Tibial artery (tissue), 4 donors: ENCODE data around the gene TMEM238.

Source experiments
- DNase-seq, 2 donors: peaks; one replicate each; pipeline ENCODE4 v3.0.0-alpha.2; 2019
- H3K27ac ChIP-seq, 2 donors: fragments of 200-600 bp; sonication (generic) in 1 of 2; 1 replicate in 1 of 2; 2 replicates in 1 of 2; pipeline ENCODE4 v1.5.1; 2018 to 2019; ENCODE audit warnings: mild to moderate bottlenecking in 1 of 2
- H3K27me3 ChIP-seq, 2 donors: fragments of 200-600 bp; sonication (generic) in 1 of 2; one replicate each; pipeline versions ENCODE4 v1.5.1 to v1.6.0; 2016 to 2019
- H3K36me3 ChIP-seq, 3 donors: fragments of 200-600 bp; sonication (generic) in 2 of 3; one replicate each; pipeline ENCODE4 v1.5.1; 2016 to 2019; ENCODE audit warnings: mild to moderate bottlenecking in 2 of 3
- H3K4me1 ChIP-seq, 4 donors: fragments of 200-600 bp; sonication (generic) in 2 of 4; 1 replicate in 3 of 4; 2 replicates in 1 of 4; pipeline ENCODE4 v1.5.1; 2016 to 2019
- H3K4me3 ChIP-seq, 2 donors: fragments of 200-600 bp; sonication (generic) in 1 of 2; 1 replicate in 1 of 2; 2 replicates in 1 of 2; pipeline ENCODE4 v1.5.1; 2018 to 2019; ENCODE audit warnings: mild to moderate bottlenecking in 2 of 2
- H3K9me3 ChIP-seq, 3 donors: fragments of 200-600 bp; sonication (generic) in 1 of 3; one replicate each; pipeline ENCODE4 v1.5.1; 2016 to 2019
- intact Hi-C: fragments of 100-400 bp; cut with DNase I; formaldehyde crosslinking; loops from one replicate; pipeline ENCODE4 v1.15.0; 2023; ENCODE audit warnings: low total_unique reads
- TF ChIP-seq, protein P1 (sequence below), 2 experiments: fragments of 200-600 bp in 1 of 2; fragments of 450-650 bp in 1 of 2; IDR thresholded peaks; one replicate each; pipeline ENCODE4 v1.5.1; 2017 to 2019; ENCODE audit warnings: antibody characterized with exemption in 2 of 2, mild to moderate bottlenecking in 1 of 2, moderate library complexity in 1 of 2

The TMEM238 gene

DNA sequence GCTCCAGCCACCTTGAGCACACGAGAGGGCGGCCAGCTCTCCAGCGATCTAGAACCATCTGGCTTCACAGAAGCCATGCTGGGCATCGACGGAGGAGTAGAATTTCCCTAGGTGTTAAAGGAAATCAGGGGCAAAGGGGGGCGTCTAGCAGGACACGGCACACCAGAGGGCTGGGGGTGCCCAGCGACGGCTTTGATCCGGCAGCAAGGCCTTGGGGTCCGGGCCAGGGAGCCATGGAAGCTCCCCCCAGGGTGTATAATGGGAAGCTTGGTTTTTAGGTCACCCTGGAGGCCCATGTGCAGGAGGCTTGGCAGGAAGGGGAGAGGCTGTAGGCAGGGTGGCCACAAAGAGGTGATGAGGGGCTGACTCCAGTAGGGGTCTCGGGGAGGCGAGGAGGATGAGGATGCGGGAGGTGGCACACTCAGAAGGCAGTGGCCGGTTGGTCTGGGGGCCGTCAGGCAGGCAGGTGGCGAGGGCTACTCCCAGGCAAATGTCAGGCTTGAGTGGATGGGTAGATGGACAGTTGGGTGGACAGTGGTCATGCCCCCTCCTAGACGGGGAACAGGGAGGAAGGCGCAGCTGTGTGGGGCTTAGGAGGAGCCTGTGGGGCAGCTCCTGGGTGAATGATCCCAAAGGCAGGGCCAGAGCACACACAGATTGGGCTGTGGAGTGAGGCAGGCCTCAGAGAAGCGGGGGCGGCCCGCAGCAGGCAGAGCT is 38.8 kb downstream of the TMEM238 start:
- peaks cover 0 to 14% (median 13%) of the 10 kb centered on the region in 4 donors for H3K4me1 ChIP-seq
- peaks cover 12 to 50% (median 26%) of the 10 kb centered on the region in 3 donors for H3K36me3 ChIP-seq
- H3K27ac ChIP-seq: no peak overlapping the region

DNA sequence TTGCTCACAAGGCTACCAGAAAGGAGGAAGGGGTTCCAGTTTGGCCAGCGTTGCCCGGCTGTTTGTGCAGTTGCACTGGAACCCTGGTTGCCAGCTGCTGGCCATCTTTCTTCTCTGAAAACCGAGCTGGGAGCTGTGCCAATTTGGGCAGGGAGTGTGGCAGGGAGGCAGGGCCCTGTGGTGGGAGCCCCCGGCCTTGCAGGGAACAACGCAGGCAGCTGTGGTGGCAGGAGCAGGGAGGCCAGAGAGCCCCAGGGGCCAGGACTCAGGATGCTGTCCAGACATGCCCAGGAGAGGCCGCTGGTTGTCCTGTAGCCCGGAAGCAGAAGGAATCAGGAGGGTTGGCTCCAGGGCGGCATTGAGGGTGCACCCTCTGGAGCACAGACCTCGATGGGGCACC is 39.6 kb downstream of the TMEM238 start:
- DNase-seq: no peak
- Histone ChIP-seq H3K27ac (no peak overlapping the region), H3K9me3 (no peaks in the 10 kb centered on the region), H3K4me1 (peaks cover 0 to 19% (median 15%) of the 10 kb centered on the region in 4 donors), H3K4me3 (no peak overlapping the region), H3K36me3 (peaks cover 12 to 50% (median 26%) of the 10 kb centered on the region in 3 donors), H3K27me3 (peaks cover 0 to 8% of the 10 kb centered on the region in 2 donors)
- TF ChIP-seq, protein P1, sequence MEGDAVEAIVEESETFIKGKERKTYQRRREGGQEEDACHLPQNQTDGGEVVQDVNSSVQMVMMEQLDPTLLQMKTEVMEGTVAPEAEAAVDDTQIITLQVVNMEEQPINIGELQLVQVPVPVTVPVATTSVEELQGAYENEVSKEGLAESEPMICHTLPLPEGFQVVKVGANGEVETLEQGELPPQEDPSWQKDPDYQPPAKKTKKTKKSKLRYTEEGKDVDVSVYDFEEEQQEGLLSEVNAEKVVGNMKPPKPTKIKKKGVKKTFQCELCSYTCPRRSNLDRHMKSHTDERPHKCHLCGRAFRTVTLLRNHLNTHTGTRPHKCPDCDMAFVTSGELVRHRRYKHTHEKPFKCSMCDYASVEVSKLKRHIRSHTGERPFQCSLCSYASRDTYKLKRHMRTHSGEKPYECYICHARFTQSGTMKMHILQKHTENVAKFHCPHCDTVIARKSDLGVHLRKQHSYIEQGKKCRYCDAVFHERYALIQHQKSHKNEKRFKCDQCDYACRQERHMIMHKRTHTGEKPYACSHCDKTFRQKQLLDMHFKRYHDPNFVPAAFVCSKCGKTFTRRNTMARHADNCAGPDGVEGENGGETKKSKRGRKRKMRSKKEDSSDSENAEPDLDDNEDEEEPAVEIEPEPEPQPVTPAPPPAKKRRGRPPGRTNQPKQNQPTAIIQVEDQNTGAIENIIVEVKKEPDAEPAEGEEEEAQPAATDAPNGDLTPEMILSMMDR (IDR thresholded peaks at IDR 0.05): no peak
- intact Hi-C loops: loop anchor here (5.0 kb wide), 1 partner anchor 42 kb away; no protein-coding TSS in a partner anchor

More for the DNA sequence above, 38.8 kb downstream of the TMEM238 start:
- no peak for DNase-seq
- intact Hi-C loops: no loop called here
- Histone ChIP-seq H3K4me3 (no peak overlapping the region), H3K27me3 (peaks cover 0 to 14% of the 10 kb centered on the region in 2 donors), H3K9me3 (no peaks in the 10 kb centered on the region)
- TF ChIP-seq, protein P1 (IDR thresholded peaks at IDR 0.05): no peak

DNA sequence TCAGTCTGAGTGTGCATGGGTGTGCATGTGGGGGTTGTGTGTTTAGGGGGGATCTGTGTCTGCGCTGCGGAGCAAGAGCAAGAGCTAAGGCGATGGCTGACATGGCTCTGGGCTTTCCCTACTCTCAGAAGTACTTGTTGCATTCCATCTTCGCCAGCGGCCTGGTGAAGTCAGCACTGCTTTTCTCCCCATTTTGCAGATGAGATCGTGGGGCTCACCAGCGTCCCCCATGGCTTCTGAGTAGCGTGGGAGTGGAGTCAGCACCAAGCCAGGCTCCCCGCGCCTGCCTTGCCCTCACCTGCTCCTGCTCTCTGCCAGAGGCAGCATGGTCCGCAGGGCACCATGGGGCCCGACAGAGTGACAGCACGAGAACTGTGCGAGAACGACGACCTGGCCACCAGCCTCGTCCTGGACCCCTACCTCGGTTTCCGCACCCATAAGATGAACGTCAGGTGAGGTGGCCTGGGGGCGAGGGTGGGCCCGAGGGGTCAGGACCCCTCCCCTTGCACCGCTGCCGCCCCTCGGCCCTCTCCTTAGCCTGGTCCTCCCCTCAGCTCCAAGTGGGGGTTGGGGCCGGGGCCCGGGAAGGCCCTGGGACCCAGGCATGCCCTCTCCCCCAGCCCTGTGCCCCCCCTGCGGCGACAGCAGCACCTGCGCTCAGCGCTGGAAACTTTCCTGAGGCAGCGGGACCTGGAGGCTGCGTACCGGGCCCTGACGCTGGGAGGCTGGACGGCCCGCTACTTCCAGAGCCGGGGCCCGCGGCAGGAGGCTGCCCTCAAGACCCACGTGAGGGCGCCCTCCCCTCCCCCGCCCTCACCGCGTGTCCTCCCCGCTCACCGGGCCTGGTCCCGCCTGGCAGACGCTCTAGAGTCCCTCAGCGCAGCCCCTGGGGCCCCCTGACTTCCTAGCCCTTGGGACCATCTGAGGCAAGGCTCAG is 42.2 kb downstream of the TMEM238 start:
- no peaks in the 10 kb centered on the region for H3K9me3 ChIP-seq
- no peak overlapping the region for H3K27ac ChIP-seq
- peaks cover 9 to 38% (median 26%) of the 10 kb centered on the region in 3 donors for H3K36me3 ChIP-seq
- intact Hi-C loops: loop anchor here (5.0 kb wide), 1 partner anchor 40 kb away; no protein-coding TSS in a partner anchor
- peaks cover 0 to 23% (median 21%) of the 10 kb centered on the region in 4 donors for H3K4me1 ChIP-seq
- TF ChIP-seq, protein P1 (IDR thresholded peaks at IDR 0.05): no peak
- peak overlapping the region in 1 of 2 donors; percentile 77 for H3K4me3 ChIP-seq
- no peak for DNase-seq
- H3K27me3 ChIP-seq: peaks cover 0 to 5% of the 10 kb centered on the region in 2 donors

DNA sequence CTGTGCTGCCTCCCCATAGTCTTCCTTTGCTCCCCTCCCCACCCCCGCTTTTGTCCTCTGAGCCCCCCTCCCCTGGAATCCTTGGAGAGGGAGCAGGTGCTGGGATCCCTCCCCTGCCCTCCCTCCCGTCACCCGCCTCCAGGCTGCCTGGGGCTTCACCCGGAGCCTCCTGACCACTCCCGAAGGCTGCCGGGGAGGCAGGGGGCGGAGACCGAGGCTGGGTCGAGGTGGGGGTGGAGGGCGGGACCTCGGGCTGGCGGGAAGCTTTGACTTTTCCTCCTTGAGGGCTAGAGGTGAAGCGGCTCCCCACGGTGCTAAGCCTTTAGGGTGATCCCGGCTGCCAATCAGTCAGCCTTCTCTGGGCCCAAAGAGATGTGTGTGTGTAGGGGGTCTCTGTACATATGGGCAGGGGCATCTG is 42.9 kb downstream of the TMEM238 start:
- Histone ChIP-seq H3K4me3 (peak overlapping the region; percentile 75 to 77), H3K9me3 (no peaks in the 10 kb centered on the region), H3K4me1 (peaks cover 0 to 23% (median 21%) of the 10 kb centered on the region in 4 donors), H3K27me3 (peaks cover 0 to 8% of the 10 kb centered on the region in 2 donors), H3K36me3 (peaks cover 8 to 31% (median 19%) of the 10 kb centered on the region in 3 donors), H3K27ac (peak overlapping the region; percentile 89)
- intact Hi-C loops: loop anchor here (5.0 kb wide), 1 partner anchor 39 kb away; no protein-coding TSS in a partner anchor
- TF ChIP-seq, protein P1 (IDR thresholded peaks at IDR 0.05): no peak
- DNase-seq: peak; percentile 49 to 84

DNA sequence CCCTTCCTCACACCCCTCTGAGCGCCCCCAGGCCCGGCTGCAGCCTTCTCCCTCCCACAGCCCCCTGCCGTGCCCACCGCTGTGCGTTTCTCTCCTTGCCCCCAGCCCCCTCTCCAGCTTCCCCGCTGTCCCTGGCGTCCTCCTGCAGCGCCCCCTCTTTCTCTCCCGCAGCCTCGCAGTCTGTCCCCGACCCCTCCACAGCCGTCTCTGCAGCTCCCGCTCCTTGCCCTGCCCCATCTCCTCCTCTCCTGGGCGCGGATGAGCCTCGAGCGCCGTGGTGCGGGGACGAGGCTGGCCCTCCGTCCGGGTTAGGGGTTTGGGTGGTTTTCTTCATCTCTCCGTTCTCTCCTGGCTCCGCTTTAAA is 43.3 kb downstream of the TMEM238 start:
- TF ChIP-seq, protein P1 (IDR thresholded peaks at IDR 0.05): no peak
- peak overlapping the region; percentile 89 for H3K27ac ChIP-seq
- peaks cover 8 to 30% (median 18%) of the 10 kb centered on the region in 3 donors for H3K36me3 ChIP-seq
- H3K4me3 ChIP-seq: peak overlapping the region; percentile 75 to 77
- intact Hi-C loops: loop anchor here (5.0 kb wide), 1 partner anchor 38 kb away; no protein-coding TSS in a partner anchor
- no peak for DNase-seq
- H3K27me3 ChIP-seq: peaks cover 0 to 8% of the 10 kb centered on the region in 2 donors
- peaks cover 0 to 23% (median 21%) of the 10 kb centered on the region in 4 donors for H3K4me1 ChIP-seq
- H3K9me3 ChIP-seq: no peaks in the 10 kb centered on the region
